Colonic mucosa (tissue), 4 donors: ENCODE results near the gene RPS4Y2. TPM values are rescaled to one million over a fixed set of nuclear protein-coding genes. Genes with fewer than 3 reads are reported as not detected.

Experiments used
- DNase-seq: peaks from one replicate; pipeline ENCODE4 v3.0.0-alpha.2; 2020
- H3K27ac ChIP-seq: fragments of 200-600 bp; one replicate; pipeline ENCODE4 v1.8.0; 2021
- H3K27me3 ChIP-seq: fragments of 200-600 bp; one replicate; pipeline ENCODE4 v1.8.0; 2021
- H3K36me3 ChIP-seq: fragments of 200-600 bp; one replicate; pipeline ENCODE4 v1.8.0; 2021
- H3K4me1 ChIP-seq: fragments of 200-600 bp; one replicate; pipeline ENCODE4 v1.8.0; 2021; ENCODE audit warnings: mild to moderate bottlenecking
- H3K4me3 ChIP-seq: fragments of 200-600 bp; one replicate; pipeline ENCODE4 v1.8.0; 2021
- H3K9ac ChIP-seq, 2 donors: one replicate each; pipeline ENCODE4 v1.7.0; 2013; ENCODE audit warnings: control low read depth in 2 of 2, low read depth in 2 of 2, low read length in 2 of 2
- H3K9me3 ChIP-seq: fragments of 200-600 bp; one replicate; pipeline ENCODE4 v1.8.0; 2021
- CTCF ChIP-seq: fragments of 200-600 bp; IDR thresholded peaks from one replicate; pipeline ENCODE4 v1.8.0; 2022; ENCODE audit warnings: antibody characterized with exemption, mild to moderate bottlenecking
- intact Hi-C: fragments of 100-400 bp; cut with DNase I; formaldehyde crosslinking; loops from one replicate; pipeline ENCODE4 v1.14.1; 2022
- total RNA-seq, 2 donors: library from RNA; stranded (reverse); fragmentation: NEBNext Ultra II Directional in 1 of 2; extraction: Animal tissue kit (Norgen Biotek cat#: 25700) in 1 of 2; gene quantifications; one replicate each; pipeline ENCODE4 v1.2.1, GENCODE V29; 2021
- donor health status: healthy.
- donor health status: DM: no; HTN: no; CAD: no.
- donor health status: DM: no; HTN: no; CAD: no.

The RPS4Y2 gene
- total RNA-seq, 2 donors from 2014 or later = not detected

DNA sequence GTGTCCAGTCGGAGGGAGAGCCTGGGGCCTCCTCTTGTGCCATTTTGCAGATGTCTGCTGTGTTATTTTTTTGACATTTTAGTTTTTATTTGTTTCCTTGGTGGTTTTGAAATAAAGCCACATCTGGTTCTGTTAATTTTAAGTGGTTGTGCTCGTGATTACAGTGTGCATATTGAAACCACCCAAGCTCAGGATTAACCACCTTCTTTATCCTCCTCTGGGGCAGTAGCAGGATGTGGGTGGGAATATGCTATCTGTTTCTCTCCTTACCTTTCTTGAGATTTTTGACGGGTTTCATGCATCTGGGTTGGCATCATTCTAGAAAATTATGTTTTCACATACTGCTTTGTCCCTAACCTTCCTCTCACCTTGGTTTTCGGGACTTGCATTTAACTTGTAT, 20.2 kb downstream of the RPS4Y2 start:
- Histone ChIP-seq H3K4me1 (no peaks in the 10 kb centered on the region), H3K9ac (no peak overlapping the region), H3K27ac (no peak overlapping the region), H3K36me3 (no peaks in the 10 kb centered on the region), H3K9me3 (no peaks in the 10 kb centered on the region), H3K4me3 (no peak overlapping the region), H3K27me3 (no peaks in the 10 kb centered on the region)
- intact Hi-C loops = no loop called here
- no peak for DNase-seq
- no peak for TF ChIP-seq CTCF

- intact Hi-C loops = no loop called here
- Histone ChIP-seq H3K27ac (no peak overlapping the region), H3K36me3 (no peaks in the 10 kb centered on the region), H3K9me3 (no peaks in the 10 kb centered on the region), H3K9ac (no peak overlapping the region), H3K4me1 (no peaks in the 10 kb centered on the region), H3K27me3 (no peaks in the 10 kb centered on the region), H3K4me3 (no peak overlapping the region)
- TF ChIP-seq CTCF = no peak
- no peak for DNase-seq
These were observed 24.3 kb downstream of the RPS4Y2 start for GRCh38 chrY:20780104-20780654.

DNA sequence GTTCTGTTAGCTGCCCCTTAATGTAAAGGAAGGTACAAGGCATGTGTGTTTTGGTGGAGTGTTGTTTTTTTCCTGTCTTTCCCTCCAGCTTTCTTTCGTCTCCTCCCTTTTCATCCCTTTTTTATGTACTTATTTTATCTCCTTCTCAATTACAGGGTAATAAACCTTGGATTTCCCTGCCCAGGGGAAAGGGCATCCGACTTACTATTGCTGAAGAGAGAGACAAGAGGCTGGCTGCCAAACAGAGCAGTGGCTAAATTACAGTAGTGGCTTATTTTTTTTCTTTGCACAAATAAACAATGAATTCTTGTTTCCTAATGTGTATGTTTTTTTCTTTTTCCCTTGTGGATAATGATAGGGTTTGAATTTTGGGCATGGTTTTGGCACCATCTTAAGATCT, 24.9 kb downstream of the RPS4Y2 start:
- H3K4me3 ChIP-seq = no peak overlapping the region
- H3K4me1 ChIP-seq = no peaks in the 10 kb centered on the region
- H3K27me3 ChIP-seq = no peaks in the 10 kb centered on the region
- DNase-seq = no peak
- intact Hi-C loops = no loop called here
- no peaks in the 10 kb centered on the region for H3K36me3 ChIP-seq
- no peaks in the 10 kb centered on the region for H3K9me3 ChIP-seq
- TF ChIP-seq CTCF = no peak
- no peak overlapping the region for H3K9ac ChIP-seq
- no peak overlapping the region for H3K27ac ChIP-seq

DNA sequence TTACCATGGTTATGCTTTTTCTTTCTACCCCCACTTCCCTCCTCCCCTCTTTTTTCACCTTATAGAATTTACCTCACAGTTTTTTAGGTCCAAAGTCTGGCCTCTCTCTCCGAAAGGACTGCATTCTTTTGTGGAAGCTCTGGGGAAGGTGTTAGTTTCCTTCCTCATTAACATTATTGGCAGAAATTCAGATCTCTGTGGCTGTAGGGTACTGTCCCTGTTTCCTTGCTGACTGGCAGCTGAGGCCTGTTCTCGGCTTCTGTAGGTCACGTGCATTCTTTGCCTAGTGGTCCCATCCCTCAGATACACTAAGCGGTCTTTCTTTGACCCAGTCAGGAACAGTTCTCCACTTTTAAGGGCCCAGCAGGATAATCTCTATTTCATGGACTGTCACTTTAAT, 25.5 kb downstream of the RPS4Y2 start:
- DNase-seq = no peak
- Histone ChIP-seq H3K36me3 (no peaks in the 10 kb centered on the region), H3K9ac (no peak overlapping the region), H3K4me1 (no peaks in the 10 kb centered on the region), H3K27ac (no peak overlapping the region), H3K9me3 (no peaks in the 10 kb centered on the region), H3K27me3 (no peaks in the 10 kb centered on the region), H3K4me3 (no peak overlapping the region)
- TF ChIP-seq CTCF = no peak
- intact Hi-C loops = no loop called here

DNA sequence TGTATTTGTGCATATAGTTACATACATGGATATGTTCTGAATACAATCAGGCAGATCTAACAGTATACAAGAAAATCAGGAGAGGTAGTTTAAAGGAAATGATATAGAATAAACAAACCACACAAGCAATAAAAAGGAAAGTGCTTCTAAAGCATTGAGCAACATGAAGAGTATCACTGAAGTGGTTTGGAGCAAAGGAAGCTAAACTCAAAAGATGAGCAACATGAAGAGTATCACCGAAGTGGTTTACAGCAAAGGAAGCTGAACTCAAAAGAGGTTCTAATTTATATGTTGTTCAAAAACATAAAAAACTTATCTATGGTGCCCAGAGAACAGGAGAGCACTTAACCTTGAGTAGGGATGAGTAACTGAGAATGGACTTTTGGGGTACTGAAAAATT, 29.1 kb downstream of the RPS4Y2 start:
- H3K9ac ChIP-seq = no peak overlapping the region
- H3K36me3 ChIP-seq = no peaks in the 10 kb centered on the region
- H3K27ac ChIP-seq = no peak overlapping the region
- H3K27me3 ChIP-seq = no peaks in the 10 kb centered on the region
- no peak for TF ChIP-seq CTCF
- intact Hi-C loops = no loop called here
- DNase-seq = no peak
- H3K4me1 ChIP-seq = no peaks in the 10 kb centered on the region
- no peaks in the 10 kb centered on the region for H3K9me3 ChIP-seq
- no peak overlapping the region for H3K4me3 ChIP-seq
